ENCODE data around the gene RAPGEF3.

GRCh38 chr12:47804171-47804570, 45.5 kb upstream of the RAPGEF3 start:
- TF ChIP-seq CTCF (IDR thresholded peaks at IDR 0.05), result no peak
- TF ChIP-seq POLR2AphosphoS5 (IDR thresholded peaks at IDR 0.05), result no peak

Measured in esophagus muscularis mucosa (tissue), 3 donors.